SK-N-SH treated with all-trans-retinoic acid at 6 μM for 48 hours (cell line): ENCODE results near the gene RETREG1.

ENCODE experiments used
- ATAC-seq: fragments of 200-7000 bp; cut with Tn5 transposase; 3 replicates; pipeline ENCODE4 v1.9.1; 2020; ENCODE audit warnings: mild to moderate bottlenecking, moderate library complexity
- ARNTL ChIP-seq: fragments of 450-650 bp; formaldehyde crosslinking; IDR thresholded peaks from 2 replicates; pipeline ENCODE4 v1.5.0; 2020; ENCODE audit warnings: low read depth, mild to moderate bottlenecking, moderate library complexity, borderline replicate concordance
- BACH2 ChIP-seq: fragments of 250-450 bp; sonication (Bioruptor Pico); IDR thresholded peaks from 2 replicates; pipeline ENCODE4 v1.9.0; 2021; ENCODE audit warnings: mild to moderate bottlenecking, borderline replicate concordance
- CSDC2 ChIP-seq: fragments of 250-450 bp; sonication (Bioruptor Pico); IDR thresholded peaks from 2 replicates; pipeline ENCODE4 v1.5.0; 2020; ENCODE audit warnings: mild to moderate bottlenecking, moderate library complexity
- ESRRG ChIP-seq: fragments of 250-450 bp; sonication (Bioruptor Pico); IDR thresholded peaks from 2 replicates; pipeline ENCODE4 v1.6.1; 2021; ENCODE audit warnings: mild to moderate bottlenecking
- GLIS3 ChIP-seq: fragments of 250-450 bp; sonication (Bioruptor Pico); IDR thresholded peaks from 2 replicates; pipeline ENCODE4 v1.5.0; 2020; ENCODE audit warnings: mild to moderate bottlenecking, moderate library complexity
- ISL1 ChIP-seq: fragments of 250-450 bp; sonication (Bioruptor Pico); IDR thresholded peaks from 2 replicates; pipeline ENCODE4 v2.1.2; 2022; ENCODE audit warnings: mild to moderate bottlenecking, moderate library complexity
- OSR1 ChIP-seq: fragments of 250-450 bp; sonication (Bioruptor Pico); IDR thresholded peaks from 2 replicates; pipeline ENCODE4 v1.8.0; 2022; ENCODE audit warnings: moderate library complexity, mild to moderate bottlenecking, inconsistent platforms
- POU6F1 ChIP-seq: fragments of 250-450 bp; sonication (Bioruptor Pico); IDR thresholded peaks from 2 replicates; pipeline ENCODE4 v1.8.0; 2021; ENCODE audit warnings: low read depth, mild to moderate bottlenecking, moderate library complexity, borderline replicate concordance
- PPARA ChIP-seq: fragments of 250-450 bp; sonication (Bioruptor Pico); IDR thresholded peaks from 2 replicates; pipeline ENCODE4 v1.5.0; 2020; ENCODE audit warnings: mild to moderate bottlenecking, borderline replicate concordance
- RARB ChIP-seq: fragments of 250-450 bp; sonication (Bioruptor Pico); IDR thresholded peaks from 2 replicates; pipeline ENCODE4 v1.8.0; 2021; ENCODE audit warnings: mild to moderate bottlenecking, moderate library complexity
- SNAI2 ChIP-seq: fragments of 250-450 bp; sonication (Bioruptor Pico); IDR thresholded peaks from 2 replicates; pipeline ENCODE4 v1.5.0; 2020; ENCODE audit warnings: mild to moderate bottlenecking, moderate library complexity
- TCF4 ChIP-seq: fragments of 250-450 bp; sonication (Bioruptor Pico); IDR thresholded peaks from 2 replicates; pipeline ENCODE4 v1.8.0; 2021; ENCODE audit warnings: mild to moderate bottlenecking, moderate library complexity, borderline replicate concordance
- TOX ChIP-seq: fragments of 250-450 bp; sonication (Bioruptor Pico); IDR thresholded peaks from 2 replicates; pipeline ENCODE4 v1.8.0; 2021; ENCODE audit warnings: mild to moderate bottlenecking, moderate library complexity, borderline replicate concordance
- ZFP3 ChIP-seq: fragments of 250-450 bp; sonication (Bioruptor Pico); IDR thresholded peaks from 2 replicates; pipeline ENCODE4 v1.5.0; 2020; ENCODE audit warnings: mild to moderate bottlenecking, moderate library complexity
- ZNF565 ChIP-seq: fragments of 450-650 bp; formaldehyde crosslinking; conservative IDR thresholded peaks from 2 replicates; pipeline ENCODE4 v1.5.0; 2020; ENCODE audit warnings: low read depth, mild to moderate bottlenecking, moderate library complexity
- ZNF70 ChIP-seq: fragments of 450-650 bp; formaldehyde crosslinking; IDR thresholded peaks from 2 replicates; pipeline ENCODE4 v1.5.0; 2020; ENCODE audit warnings: mild to moderate bottlenecking, moderate library complexity
- ZNF8 ChIP-seq: fragments of 450-650 bp; formaldehyde crosslinking; IDR thresholded peaks from 2 replicates; pipeline ENCODE4 v1.5.0; 2020; ENCODE audit warnings: mild to moderate bottlenecking, moderate library complexity
- TF ChIP-seq, protein P1 (sequence below): fragments of 250-450 bp; sonication (Bioruptor Pico); IDR thresholded peaks from 2 replicates; pipeline ENCODE4 v1.5.1; 2020; ENCODE audit warnings: low read depth, mild to moderate bottlenecking, moderate library complexity
- TF ChIP-seq, protein P2 (sequence below): fragments of 250-450 bp; sonication (Bioruptor Pico); IDR thresholded peaks from 2 replicates; pipeline ENCODE4 v1.5.1; 2021; ENCODE audit warnings: mild to moderate bottlenecking, moderate library complexity
- TF ChIP-seq, protein P3 (sequence below): fragments of 250-450 bp; sonication (Bioruptor Pico); IDR thresholded peaks from 2 replicates; pipeline ENCODE4 v1.5.0; 2020; ENCODE audit warnings: mild to moderate bottlenecking, moderate library complexity

The RETREG1 gene

GRCh38 chr5:16505904-16506303 lies 110.9 kb downstream of the RETREG1 start:
- TF ChIP-seq OSR1 (CRISPR knock-in tag) (no peak), ISL1 (CRISPR knock-in tag) (no peak), ZNF8 (CRISPR knock-in tag) (no peak), TCF4 (CRISPR knock-in tag) (no peak), ZFP3 (CRISPR knock-in tag) (no peak), GLIS3 (CRISPR knock-in tag) (no peak), POU6F1 (CRISPR knock-in tag) (no peak), ESRRG (CRISPR knock-in tag) (no peak), ZNF565 (CRISPR knock-in tag) (no peak), RARB (CRISPR knock-in tag) (no peak), PPARA (CRISPR knock-in tag) (no peak)
- TF ChIP-seq, protein P1, sequence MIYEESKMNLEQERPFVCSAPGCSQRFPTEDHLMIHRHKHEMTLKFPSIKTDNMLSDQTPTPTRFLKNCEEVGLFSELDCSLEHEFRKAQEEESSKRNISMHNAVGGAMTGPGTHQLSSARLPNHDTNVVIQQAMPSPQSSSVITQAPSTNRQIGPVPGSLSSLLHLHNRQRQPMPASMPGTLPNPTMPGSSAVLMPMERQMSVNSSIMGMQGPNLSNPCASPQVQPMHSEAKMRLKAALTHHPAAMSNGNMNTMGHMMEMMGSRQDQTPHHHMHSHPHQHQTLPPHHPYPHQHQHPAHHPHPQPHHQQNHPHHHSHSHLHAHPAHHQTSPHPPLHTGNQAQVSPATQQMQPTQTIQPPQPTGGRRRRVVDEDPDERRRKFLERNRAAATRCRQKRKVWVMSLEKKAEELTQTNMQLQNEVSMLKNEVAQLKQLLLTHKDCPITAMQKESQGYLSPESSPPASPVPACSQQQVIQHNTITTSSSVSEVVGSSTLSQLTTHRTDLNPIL = no peak
- no peak for ATAC-seq

- TF ChIP-seq CSDC2 (CRISPR knock-in tag) (no peak), BACH2 (CRISPR knock-in tag) (no peak), TOX (CRISPR knock-in tag) (no peak), PPARA (CRISPR knock-in tag) (no peak), GLIS3 (CRISPR knock-in tag) (no peak), ISL1 (CRISPR knock-in tag) (no peak), OSR1 (CRISPR knock-in tag) (no peak), RARB (CRISPR knock-in tag) (no peak)
- TF ChIP-seq, protein P1 = no peak
- TF ChIP-seq, protein P2, sequence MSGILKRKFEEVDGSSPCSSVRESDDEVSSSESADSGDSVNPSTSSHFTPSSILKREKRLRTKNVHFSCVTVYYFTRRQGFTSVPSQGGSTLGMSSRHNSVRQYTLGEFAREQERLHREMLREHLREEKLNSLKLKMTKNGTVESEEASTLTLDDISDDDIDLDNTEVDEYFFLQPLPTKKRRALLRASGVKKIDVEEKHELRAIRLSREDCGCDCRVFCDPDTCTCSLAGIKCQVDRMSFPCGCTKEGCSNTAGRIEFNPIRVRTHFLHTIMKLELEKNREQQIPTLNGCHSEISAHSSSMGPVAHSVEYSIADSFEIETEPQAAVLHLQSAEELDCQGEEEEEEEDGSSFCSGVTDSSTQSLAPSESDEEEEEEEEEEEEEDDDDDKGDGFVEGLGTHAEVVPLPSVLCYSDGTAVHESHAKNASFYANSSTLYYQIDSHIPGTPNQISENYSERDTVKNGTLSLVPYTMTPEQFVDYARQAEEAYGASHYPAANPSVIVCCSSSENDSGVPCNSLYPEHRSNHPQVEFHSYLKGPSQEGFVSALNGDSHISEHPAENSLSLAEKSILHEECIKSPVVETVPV = no peak
- no peak for ATAC-seq
Measured at GRCh38 chr5:16505140-16505891, 111.5 kb downstream of the RETREG1 start.

DNA sequence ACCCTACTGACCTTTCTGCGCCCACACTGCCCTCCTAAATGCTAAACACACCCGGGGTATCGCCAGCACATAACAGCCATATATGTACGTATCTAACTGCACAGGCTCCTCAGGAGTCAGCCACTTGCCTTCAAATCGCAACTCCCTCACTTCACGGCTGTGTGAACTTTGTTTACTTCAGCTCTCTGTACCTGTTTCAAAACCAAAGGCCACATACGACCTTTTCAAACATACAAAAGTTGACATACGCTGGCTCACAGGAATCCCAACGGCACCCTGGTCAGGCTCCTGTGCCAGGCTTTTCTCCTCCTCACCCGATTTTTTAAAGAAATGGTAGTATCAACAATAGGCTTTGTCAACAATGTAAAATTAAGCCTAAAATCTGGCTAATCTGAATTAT lies 112.2 kb downstream of the RETREG1 start:
- ATAC-seq = no peak

More for the DNA sequence above, 112.2 kb downstream of the RETREG1 start:
- TF ChIP-seq, protein P2 = no peak
- TF ChIP-seq SNAI2 (no peak), ESRRG (CRISPR knock-in tag) (no peak), POU6F1 (CRISPR knock-in tag) (no peak), ARNTL (CRISPR knock-in tag) (no peak), BACH2 (CRISPR knock-in tag) (no peak), ZNF8 (CRISPR knock-in tag) (no peak), ISL1 (CRISPR knock-in tag) (no peak), TCF4 (CRISPR knock-in tag) (no peak), GLIS3 (CRISPR knock-in tag) (no peak), ZNF70 (no peak)
- TF ChIP-seq, protein P3, sequence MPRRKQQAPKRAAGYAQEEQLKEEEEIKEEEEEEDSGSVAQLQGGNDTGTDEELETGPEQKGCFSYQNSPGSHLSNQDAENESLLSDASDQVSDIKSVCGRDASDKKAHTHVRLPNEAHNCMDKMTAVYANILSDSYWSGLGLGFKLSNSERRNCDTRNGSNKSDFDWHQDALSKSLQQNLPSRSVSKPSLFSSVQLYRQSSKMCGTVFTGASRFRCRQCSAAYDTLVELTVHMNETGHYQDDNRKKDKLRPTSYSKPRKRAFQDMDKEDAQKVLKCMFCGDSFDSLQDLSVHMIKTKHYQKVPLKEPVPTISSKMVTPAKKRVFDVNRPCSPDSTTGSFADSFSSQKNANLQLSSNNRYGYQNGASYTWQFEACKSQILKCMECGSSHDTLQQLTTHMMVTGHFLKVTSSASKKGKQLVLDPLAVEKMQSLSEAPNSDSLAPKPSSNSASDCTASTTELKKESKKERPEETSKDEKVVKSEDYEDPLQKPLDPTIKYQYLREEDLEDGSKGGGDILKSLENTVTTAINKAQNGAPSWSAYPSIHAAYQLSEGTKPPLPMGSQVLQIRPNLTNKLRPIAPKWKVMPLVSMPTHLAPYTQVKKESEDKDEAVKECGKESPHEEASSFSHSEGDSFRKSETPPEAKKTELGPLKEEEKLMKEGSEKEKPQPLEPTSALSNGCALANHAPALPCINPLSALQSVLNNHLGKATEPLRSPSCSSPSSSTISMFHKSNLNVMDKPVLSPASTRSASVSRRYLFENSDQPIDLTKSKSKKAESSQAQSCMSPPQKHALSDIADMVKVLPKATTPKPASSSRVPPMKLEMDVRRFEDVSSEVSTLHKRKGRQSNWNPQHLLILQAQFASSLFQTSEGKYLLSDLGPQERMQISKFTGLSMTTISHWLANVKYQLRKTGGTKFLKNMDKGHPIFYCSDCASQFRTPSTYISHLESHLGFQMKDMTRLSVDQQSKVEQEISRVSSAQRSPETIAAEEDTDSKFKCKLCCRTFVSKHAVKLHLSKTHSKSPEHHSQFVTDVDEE = no peak
- TF ChIP-seq, protein P1 = no peak
